Endometrium (tissue), 2 donors: ENCODE measurements around the gene POLR2E.

Experiments used
- FAIRE-seq: peaks from 2 replicates; lab custom pipeline; 2012; peaks lifted over from hg19 to GRCh38; lab: Jason Lieb, UNC
- donor health status: control.
- donor health status: control.

Gene POLR2E

DNA sequence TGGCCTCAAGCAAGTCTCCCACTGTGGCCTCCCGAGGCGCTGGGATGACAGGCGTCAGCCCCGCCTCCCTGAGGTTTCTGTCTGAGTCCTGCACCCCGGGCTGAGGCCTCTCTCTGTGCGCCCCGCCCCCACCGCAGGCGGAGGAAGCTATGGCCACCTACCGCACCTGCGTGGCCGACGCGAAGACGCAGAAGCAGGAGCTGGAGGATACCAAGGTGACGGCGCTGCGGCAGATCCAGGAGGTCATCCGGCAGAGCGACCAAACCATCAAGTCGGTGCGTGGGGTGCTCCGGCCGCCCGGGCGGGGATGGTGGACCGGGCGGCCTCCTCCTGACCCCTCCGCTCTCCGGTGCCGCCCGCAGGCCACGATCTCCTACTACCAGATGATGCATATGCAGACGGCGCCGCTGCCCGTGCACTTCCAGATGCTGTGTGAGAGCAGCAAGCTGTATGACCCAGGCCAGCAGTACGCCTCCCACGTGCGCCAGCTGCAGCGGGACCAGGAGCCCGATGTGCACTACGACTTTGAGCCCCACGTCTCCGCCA is 15.5 kb downstream of the POLR2E start:
- no peak for FAIRE-seq

DNA sequence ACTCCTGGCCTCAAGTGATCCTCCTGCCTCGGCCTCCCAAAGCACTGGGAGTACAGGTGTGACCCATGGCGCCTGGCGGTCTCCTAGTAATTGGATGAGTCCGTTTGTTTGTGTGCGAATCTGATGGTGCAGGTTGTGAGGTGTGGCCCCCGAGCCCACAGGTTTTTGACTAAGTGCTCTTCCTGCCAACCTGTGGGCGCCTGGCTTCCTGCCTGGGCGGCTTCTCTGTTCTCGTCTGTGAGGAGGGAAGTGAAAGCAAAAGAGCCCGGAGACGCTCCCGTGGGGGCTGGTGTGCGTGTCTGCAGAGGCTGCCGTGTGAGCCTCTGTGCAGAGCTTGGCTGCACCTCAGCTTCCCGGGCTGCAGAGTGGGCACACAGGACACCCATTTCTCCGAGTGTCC is 18.2 kb downstream of the POLR2E start:
- no peak for FAIRE-seq

DNA sequence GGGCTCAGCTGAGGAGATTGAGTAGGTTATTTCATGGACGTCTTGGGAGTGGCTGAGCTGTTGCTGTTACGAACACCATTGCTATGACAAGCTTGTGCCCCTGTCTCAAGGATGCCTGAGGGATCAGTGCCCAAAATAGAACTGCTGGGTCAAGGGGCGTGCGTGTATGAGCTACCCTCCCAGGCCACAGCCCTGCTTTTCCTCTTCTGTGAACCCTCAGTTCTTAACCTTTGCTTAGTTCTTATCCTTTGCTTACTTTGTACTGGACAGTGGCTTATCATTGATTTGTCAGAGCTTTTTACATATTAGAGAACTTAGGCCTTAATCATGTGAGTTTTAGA is 19.2 kb downstream of the POLR2E start:
- FAIRE-seq, result no peak

DNA sequence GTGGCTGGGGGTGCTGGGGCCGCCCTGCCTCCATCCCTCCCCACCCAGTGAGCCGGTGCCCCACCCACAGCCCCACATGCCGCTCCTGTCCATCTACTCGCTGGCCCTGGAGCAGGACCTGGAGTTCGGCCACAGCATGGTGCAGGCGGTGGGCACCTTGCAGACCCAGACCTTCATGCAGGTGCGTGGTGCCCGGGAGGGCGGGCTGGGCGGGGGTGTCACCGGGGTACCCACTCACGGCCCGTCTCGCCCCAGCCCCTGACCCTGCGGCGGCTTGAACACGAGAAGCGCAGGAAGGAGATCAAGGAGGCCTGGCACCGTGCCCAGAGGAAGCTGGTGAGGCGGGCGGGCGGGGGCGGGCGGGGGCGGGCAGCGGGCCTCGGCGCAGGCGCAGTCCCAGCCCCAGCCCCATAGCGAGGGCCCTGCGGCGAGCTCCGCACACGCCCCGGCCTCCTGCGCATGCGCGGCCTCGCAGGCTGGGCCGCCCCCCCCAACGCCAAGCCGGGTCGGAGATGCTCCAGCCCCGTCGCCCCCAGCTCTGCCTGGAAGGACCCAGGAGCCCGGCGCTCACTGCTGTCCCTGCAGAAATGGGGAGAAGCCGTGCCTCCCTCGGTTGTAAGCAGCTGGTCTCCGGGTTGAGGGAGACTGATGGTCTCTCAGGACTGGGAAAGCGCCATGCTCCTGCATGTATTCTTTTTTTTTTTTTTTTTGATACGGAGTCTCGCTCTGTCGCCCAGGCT is 20.5 kb downstream of the POLR2E start:
- no peak for FAIRE-seq

DNA sequence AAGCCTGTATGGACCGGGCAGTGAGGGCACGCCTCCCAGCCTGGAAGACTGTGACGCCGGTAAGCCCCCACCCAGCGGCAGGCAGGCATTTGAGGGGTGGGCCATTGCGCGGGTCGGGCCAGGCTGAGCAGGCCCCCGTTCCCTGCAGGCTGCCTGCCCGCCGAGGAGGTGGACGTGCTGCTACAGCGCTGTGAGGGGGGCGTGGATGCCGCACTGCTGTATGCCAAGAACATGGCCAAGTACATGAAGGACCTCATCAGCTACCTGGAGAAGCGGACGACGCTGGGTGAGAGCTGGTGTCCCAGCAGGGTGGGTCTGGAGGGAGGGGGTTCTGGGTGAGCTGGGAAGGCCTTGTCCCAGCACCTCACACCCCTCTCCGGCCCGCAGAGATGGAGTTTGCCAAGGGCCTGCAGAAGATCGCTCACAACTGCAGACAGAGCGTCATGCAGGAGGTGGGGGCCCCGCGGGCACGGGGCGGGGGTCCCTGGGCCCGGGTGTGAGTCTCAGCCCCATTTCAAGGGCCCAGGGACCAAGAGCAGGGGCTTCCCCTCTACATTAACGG is 21.1 kb downstream of the POLR2E start:
- FAIRE-seq, result no peak

DNA sequence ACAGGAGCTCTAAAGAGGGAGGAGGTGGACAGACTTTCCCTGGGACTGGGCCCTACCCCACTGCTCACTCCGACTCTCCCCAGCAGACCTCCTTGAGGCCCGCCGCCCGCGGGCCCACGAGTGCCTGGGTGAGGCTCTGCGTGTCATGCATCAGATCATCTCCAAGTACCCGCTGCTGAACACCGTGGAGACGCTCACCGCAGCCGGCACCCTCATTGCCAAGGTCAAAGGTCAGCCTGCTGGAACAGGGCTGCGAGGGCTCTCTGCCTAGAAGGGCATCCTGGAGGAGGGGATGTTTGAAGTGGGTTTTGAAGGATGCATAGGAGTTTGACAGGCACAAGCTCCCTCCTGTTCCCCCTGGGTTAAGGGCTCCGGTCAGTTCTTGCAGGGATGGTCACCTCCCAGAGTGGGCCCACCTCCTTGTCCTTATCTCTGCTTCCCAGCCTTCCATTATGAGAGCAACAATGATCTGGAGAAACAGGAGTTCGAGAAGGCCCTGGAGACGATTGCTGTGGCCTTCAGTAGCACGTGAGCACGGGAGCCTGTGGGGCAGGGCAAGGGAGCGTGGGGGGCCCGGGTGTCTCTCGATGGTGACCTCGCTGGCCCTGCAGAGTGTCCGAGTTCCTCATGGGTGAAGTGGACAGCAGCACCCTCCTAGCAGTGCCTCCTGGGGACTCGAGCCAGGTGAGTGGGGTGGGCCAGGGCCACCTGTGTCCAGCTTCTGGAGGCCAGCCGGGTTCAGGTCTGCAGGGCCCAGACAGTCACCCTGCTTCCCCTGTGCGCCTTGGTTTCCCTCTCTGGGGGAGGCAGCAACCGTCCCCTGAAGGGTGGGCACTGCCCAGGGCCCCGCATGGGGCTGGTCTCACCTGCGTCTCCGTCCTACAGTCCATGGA is 21.9 kb downstream of the POLR2E start:
- FAIRE-seq, result no peak

DNA sequence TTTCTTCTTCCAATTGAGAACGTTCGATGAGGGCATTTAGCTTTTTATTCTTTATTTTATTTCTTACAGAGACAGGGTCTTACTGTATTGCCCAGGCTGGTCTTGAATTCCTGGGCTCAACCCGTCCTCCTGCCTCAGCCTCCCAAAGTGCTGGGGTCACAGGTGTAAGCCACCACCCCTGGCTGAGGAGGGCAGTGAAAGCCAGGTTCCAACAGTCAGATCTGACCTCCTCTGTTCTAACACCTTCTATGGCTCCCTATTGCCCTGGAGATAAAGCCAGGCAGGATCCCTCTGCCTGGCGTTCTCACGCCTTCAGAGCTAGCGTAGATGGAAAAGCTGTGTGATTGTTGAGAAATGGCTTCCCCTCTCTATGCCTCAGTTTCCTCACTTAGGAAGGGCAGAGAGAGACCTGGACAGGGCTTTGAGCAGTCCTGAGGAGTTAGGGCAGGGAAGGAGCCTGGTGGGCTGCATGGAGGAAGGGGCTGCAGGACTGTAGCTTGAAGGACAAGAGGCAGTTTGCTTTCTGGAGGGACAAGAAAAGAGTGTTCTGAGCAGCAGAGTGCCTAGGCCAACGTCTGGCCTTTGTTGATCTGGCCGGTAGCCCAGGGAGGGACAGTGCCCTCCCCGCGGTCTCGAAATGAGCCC is 22.7 kb downstream of the POLR2E start:
- no peak for FAIRE-seq

DNA sequence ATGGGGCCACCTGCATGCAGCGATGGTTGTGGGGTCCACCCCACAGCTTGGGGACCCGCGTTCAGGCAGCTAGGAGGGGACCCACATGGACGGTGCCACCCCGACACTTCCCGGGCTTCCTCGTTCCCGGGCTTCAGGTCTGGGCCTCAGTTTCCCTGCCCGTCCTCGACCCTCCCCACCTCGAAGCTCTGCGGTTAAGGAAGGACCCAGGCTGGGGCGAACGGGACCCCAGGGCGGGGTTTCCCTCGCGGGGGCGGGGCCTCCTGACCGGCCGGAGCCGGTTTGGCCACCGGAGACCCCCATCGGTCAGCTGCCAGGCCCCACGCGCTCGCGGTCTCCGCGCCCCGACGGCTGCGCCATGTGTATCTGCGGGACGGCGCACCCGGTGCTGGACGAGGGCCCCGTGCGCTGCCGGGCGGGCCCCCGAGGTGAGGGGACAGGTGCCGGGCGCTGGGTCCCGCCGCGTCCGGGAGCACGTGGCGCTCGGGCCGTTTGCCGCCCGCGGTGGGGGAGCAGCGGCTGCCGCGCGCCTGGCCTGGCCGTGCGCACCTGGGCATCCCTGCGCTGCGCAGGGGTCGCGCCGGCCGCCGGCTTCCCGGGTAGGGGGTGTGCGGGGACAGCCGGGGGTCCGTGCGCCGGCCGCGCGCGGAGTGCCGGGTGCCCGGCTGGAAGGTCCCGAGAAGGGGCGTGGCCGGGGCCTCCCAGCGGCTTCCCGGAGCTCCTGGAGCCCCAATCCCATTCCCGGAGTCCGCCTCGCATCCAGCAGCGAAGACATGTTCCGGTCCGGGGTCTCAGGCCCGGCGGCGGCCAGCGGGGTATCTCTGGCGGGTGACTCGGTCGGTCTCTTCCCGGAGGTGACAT is 24.0 kb downstream of the POLR2E start:
- FAIRE-seq, result no peak

DNA sequence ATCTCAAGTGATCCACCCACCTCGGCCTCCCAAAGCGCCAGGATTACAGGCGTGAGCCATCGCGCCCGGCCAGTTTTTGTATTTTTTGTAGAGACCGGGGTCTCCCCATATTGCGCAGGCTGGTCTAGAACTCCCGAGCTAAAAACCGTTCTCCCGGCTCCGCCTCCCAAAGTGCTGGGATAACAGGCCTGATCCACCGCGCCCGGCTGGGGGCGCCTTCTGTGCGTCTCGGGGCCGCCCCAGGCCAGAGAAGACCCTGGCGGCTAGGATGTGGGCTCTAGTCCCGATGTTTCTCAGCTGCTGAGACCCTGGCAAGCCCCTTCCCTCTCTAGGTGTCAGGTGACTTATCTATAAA is 24.6 kb downstream of the POLR2E start:
- no peak for FAIRE-seq

DNA sequence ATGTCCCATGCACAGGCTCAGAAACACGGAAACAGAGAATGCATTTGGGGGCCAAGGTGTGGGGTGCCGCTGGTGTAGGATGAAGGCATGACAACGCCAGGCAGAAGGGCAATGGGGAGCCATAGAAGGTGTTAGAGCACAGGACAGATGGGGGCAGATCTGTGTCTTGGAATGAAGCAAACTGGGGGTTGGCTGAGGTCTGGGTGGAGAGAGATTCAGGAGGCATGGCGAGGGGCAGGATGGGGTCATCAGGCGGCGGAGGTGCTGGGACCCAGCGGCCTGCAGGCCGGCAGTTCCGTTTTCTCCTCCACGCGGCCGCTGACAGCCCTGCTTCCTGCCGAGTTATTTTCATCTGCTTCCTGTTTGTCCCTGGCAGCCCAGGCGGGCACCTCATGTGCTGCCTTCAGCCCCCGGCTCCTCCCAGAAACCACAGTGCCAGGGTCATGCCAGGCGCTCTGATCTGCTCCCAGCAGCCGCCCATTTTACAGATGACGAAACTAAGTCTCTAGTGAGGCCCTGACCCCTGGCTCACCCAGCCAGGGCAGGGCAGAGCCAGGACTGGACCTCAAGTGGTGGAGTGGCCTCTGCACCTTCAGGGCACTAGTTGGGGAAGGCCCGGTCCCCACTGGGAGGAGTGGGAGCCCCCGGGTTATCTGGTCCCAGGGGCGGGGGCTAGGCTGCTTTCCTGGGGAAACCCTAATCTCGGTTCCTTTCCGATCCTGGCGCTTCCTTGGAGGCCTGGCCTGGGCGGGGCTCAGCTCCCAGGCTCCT is 26.0 kb downstream of the POLR2E start:
- FAIRE-seq, result no peak

DNA sequence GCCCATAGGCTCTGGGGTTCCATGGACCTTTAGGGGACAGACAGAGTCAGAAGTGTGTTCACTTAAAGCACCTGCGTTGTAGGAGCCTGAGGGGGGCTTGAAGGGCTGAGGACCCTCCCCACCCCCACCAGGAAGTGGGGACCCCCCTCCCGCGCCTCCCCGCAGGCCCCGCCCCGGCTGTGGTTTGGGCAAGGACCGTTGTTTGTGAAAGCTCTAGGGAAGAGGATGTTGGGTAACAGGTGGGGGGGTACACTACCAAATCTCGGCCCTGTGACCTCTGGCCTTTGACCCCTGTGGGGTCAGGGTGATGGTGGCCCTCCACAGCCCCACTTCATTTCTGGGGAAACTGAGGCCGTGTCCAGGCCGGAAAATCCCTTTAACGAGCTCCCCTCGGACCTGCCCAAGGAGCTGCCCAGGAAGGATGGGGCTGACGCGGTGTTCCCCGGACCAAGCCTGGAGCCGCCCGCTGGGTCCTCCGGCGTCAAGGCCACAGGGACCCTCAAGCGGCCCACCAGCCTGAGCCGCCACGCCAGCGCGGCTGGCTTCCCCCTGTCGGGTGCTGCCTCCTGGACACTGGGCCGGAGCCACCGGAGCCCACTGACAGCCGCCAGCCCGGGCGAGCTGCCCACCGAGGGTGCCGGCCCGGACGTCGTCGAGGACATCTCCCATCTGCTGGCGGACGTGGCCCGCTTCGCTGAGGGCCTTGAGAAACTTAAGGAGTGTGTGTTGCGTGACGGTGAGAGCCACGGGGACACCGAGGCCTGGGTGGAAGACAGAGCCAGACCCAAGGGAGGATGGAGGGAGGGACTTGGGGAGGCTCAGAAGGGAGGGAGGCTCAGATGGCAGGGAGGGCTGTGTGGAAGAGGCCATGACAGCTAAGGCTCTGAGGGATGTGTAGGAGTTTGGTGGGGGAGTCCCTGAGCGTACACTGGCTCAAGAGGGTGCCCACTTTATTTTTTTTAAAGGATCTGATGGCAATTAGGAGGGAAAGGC is 26.9 kb downstream of the POLR2E start:
- no peak for FAIRE-seq

DNA sequence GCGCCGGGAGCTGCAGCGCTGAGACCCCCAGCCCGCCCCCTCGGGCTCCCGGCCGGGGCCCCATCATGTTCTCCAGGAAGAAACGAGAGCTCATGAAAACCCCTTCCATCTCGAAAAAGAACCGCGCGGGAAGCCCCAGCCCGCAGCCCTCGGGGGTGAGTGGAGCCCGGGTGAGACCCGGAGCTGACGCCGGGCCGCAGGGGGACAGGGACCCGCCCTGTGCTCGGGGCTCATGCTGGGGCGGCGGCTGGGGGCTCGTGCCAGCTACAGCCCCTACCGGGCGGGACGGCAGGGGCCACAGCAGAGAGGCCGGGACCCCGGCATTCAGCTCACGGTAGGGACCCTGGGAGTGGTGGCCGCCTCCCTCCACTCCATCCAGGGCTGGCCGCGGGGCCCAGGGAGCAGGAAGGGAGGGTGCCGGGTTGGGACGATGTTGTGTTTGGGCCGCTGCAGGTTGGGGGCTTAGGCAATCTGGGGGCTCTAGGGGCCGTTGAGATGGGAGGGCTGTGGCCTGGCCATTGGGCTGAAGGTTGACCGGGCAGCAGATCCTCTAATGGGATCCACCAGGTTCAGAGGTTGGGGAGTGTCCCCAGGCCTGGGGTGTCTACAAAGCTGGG is 27.7 kb downstream of the POLR2E start:
- FAIRE-seq, result no peak

DNA sequence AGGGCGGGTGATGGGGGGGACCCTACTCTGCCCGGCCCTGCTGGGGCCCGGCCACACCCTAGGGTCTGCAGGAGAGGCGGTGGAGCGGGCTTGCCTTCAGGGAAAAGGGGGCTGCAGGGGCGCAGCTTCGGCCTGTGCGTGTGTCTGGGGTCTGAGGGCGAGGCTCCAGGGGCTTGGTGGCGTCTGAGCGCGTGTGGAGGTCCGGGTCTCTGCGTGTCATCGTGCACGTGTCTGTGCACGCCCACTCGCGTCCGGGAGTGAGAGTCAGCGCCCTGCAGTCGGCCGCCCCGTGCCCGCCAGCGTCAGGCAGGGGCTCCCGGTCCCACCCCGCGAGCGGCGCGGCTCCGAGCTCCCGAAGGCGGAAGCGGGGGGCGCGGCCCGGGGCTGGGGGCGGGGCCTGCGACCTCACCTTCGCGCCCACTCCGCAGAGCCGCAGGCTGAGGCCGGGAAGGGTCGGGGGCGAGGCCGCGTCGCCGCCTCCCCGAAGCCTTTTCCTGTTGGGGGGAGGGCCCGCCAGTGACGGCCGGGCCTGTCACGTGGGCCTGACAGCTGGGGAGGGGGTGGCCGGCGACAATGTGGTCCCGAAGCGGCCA is 28.3 kb downstream of the POLR2E start, which contains the start of gene ARHGAP45:
ARHGAP45 (plus strand) TSS at position 420 of the 593 bp plus-strand sequence. CDS start 239 bp downstream, outside the sequence.
- FAIRE-seq, result no peak

DNA sequence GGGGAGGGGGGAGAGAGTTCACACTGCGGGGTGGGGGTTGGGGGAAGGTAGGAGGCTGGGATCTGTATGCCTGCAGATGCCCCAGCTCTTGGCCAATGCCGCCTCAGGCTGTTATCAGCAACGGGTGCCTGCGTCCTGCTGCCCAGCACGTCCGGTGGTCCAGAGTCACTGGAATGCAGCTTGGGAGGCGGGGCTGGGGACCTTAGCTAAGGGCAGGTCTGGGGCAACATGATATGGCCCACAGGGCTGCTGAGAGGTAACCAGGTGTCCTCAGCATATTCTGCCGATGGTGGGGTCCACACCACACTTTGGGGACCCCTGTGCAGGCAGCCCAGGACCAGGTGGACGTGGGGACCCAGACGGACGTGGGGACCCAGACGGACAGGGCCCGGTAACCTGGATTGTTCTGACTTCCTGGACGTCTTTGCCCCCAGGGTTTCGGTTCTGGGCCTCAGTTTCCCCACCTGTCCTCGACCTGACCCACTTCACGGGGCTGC is 28.9 kb downstream of the POLR2E start:
- no peak for FAIRE-seq

DNA sequence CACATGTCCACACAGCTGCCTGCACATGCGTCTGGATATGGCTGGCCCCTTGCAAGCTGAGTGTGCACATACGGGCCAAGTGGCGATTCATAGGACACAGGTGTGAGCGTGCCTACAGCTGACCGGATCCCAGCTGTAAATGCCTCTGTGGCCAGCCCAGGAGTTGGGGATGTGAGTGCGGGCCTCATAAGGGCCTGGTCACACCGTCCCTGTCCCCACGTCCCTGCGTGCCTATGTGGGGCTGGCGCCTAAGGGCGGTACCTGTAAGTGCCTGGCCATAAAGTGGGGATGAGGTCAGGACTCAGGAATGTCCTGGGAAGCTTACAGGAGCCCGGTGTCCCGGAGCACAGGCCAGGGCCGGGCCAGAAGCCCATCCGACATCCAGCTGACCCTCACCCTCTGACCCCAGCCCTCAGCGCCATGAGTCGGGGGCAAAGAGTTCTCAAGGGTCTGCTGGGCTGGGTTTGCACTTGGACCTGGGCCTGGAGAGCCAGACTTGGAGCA is 29.5 kb downstream of the POLR2E start:
- no peak for FAIRE-seq

DNA sequence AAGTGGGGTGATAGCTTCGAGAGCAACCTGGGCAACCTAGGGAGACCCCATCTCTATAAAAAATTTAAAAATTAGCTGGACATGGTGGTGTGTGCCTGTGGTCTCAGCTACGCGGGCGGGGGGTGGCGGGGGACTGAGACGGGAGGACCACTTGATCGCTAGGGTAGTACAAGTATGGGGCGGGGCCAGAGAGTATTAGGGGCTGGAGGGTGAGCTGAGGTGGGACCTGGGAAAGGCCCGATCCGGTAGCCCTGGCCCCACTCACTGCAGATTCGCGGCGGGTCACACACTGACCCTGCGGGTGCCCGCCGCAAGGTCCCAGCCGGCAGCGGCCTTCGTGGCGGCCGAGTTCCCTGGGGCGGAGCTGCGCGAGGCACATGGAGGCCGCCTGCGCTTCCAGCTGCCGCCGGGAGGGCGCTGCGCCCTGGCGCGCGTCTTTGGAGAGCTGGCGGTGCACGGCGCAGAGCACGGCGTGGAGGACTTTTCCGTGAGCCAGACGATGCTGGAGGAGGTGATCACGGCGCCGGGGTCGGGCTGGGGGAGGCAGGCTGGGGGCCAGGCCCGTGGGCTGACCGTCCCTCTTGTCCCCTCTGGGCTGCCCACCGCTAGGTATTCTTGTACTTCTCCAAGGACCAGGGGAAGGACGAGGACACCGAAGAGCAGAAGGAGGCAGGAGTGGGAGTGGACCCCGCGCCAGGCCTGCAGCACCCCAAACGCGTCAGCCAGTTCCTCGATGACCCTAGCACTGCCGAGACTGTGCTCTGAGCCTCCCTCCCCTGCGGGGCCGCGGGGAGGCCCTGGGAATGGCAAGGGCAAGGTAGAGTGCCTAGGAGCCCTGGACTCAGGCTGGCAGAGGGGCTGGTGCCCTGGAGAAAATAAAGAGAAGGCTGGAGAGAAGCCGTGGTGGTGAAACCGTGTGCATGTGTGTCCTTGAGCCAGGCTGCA is 30.2 kb downstream of the POLR2E start:
- no peak for FAIRE-seq
